GM18498 (cell line): Measurements from ENCODE around the gene CA5A.
A peak's percentile ranks its signal among the peaks of the same experiment; 100 is the strongest.

Experiments used
- ATAC-seq: cut with Tn5 transposase; IDR thresholded peaks from one replicate; pipeline ENCODE4 v1.9.1; 2021; ENCODE audit warnings: mild to moderate bottlenecking, moderate library complexity; ENCODE audit not compliant: unreplicated experiment

The CA5A gene

DNA sequence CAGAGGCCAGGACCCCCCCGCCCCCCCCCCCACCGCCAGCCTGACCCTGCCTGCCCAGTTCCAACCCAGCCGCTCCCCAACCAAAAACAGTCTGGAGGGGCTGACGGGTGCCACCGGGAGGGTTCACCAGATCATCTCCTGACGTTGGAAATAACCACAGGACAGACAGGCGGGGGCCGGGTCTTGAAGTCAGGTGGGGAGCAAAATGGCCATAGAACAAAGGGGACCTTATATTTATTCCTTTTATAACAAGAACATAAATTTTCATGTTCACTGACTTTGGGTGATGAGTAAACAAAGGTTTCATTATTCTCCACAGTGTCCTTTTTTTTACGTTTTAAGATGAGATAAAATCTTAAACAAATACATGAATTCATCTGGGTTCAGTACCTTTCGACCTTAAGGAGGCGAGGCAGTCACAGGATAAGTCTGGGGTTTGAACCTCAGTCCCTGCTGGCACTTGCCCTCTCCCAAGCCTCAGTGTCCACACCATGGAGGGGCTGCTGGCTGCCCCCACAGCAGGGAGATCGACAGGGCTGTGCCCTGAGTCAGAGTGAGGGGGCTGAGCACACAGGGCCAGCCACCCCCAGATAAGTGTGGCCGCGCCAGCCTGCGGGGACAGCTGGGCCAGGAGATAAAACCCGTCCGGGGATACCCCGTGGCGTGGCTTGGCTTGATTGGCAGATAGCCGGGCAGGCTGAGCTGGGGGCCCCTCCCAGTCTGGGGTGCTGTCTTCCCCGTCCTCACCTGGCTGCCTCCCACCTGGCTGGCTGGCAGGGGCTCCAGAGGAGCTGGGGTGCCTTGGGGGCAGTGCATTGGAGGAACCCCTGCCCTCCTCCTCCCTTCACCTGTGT lies 82.0 kb downstream of the CA5A start:
- ATAC-seq = no peak

DNA sequence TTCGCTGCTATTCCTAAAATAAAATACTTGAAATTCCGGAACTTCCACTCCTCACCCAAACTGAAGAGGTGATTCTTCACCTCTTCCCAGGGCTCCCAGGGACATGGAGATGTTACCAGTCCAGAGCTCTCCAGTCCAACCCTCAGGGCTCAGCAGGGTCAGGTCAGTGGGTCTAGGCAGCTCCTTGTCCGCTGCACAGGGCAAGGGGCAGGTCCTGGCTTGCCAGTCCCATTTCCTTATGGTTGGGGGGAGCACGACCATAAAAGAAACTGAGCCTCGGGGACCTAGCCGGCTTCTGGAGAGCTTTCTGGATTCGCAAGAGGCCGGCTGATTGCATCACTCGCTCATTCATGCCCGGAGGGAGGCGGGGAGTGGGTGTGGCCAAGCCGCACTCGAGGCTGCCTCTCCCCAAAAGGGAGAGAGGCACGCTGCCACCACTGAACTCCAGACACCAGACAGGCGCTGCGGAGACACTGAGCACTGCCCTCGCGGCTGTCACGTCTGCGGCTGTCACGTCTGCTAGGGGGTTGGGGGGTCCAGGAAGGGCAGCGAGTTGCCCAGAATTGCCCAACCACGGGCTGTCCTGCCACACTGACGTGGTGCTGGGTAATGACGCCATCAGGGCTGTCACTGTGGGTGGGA lies 82.8 kb downstream of the CA5A start:
- ATAC-seq = peak; percentile 68

DNA sequence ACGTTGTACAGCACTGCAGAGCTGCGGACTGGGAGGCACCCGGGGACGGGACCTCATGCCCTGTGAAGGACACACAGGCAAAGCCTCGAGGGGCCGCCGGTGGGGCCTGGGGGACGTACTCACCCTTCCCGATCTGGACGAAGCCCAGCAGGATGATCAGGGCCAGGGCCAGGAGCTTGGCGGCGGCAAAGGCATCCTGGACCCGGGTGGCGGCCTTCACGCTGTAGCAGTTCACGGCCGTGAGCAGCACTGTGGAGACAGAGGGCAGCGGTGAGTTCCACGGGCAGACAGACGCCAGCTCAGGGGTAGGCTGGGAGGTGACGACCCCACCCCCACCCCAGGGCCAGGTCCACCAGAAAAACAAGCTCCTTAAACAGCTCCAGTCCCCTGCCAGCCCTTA lies 84.7 kb downstream of the CA5A start:
- ATAC-seq = no peak

- ATAC-seq = no peak
Measured at GRCh38 chr16:87851141-87851587, 85.2 kb downstream of the CA5A start.

- ATAC-seq = no peak
Measured at GRCh38 chr16:87850009-87851006, 86.0 kb downstream of the CA5A start.

DNA sequence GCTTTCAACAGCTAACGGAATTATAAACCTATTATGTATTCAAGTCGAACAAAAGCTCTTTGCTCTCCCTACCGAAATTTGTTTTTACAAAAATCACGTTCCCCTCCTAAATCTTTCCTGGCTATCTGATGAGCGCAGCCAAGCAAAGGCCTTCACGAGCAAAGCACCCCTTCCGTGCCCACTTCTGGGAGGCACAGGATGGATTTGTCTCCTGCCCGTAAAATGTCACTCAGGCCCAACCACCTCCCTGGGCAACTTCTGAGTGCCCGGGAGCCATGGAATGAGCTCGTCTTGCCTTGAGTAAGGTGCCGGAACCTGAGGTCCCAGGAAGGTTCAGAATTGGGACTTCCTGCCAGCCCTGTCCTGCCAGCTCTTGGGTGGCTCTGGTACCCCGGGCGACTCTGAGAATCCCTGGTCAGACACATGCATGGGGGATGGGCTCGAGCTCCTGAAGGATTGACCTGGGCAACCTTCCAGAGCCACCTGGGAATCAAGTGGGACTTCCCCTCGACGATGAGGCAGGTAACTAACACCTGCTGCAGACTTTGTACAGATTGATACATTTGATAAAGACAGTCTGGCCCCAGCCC lies 86.8 kb downstream of the CA5A start:
- no peak for ATAC-seq

GRCh38 chr16:87848676-87849345 lies 87.5 kb downstream of the CA5A start:
- ATAC-seq = no peak

GRCh38 chr16:87847785-87848675 lies 88.3 kb downstream of the CA5A start:
- ATAC-seq = no peak

- no peak for ATAC-seq
Measured at GRCh38 chr16:87847467-87847784, 88.9 kb downstream of the CA5A start.

- ATAC-seq = no peak
Measured at GRCh38 chr16:87846705-87847466, 89.4 kb downstream of the CA5A start.

- no peak for ATAC-seq
Measured at GRCh38 chr16:87845807-87846619, 90.3 kb downstream of the CA5A start.

DNA sequence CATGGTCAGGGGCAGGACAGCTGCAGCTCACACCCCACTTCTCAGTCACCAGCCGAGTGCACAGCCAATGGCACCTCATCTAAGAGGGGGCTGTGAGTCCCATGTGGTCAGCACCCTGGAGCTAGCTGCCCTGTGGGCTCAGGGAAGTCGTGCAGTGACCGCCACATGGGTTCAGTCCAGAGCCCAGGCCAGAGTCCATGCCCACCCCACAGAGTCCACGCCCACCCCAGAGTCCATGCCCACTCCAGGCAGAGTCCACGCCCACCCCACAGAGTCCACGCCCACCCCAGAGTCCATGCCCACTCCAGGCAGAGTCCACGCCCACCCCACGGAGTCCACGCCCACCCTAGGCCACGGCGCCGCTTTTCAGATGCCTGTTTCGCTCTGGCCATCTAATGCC lies 91.1 kb downstream of the CA5A start:
- no peak for ATAC-seq

DNA sequence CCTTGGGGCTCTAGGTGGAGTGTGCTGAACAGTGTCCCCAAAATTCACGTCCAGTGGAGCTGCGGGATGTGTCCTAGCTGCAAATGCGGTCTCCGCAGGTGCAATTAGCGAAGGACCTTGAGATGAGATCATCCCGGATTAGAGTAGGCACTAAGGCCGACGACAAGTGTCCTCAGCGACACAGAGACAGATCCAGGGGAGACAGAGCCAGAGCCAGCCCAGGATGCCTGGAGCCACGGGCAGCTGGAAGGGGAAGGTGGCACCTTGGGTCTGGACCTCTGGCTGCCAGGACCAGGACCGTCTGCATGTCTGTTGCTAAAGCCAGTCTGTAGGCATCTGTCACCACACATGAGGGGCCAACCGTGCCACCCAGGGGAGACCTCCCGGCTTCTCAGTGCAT lies 91.5 kb downstream of the CA5A start:
- ATAC-seq = no peak

- no peak for ATAC-seq
Measured at GRCh38 chr16:87844120-87844733, 92.1 kb downstream of the CA5A start.

GRCh38 chr16:87843678-87844105 lies 92.6 kb downstream of the CA5A start:
- ATAC-seq = no peak

GRCh38 chr16:87842209-87842869 lies 94.0 kb downstream of the CA5A start:
- no peak for ATAC-seq
